Measurements from ENCODE around the gene PCGF1. TPM values are rescaled to one million over a fixed set of nuclear protein-coding genes. Genes with fewer than 3 reads are reported as not detected.

The PCGF1 gene
- total and polyA plus RNA-seq, 2 of the 13 experiments (the other 11 are each of a cell fraction or from before 2014, with no cell fraction given) = 20.4 to 22.6 TPM

GRCh38 chr2:74529357-74530238 lies 22.1 kb upstream of the PCGF1 start, which contains the start of the genes AUP1 and HTRA2 (continued):
- TF ChIP-seq MZF1 (CRISPR knock-in tag; IDR thresholded peaks at IDR 0.05; ENCODE audit: borderline replicate concordance) (no peak), HNF4G (IDR thresholded peaks at IDR 0.05; ENCODE audit: borderline replicate concordance, low read depth, low read length) (no peak; the same call in 1 of the 2 replicates), HNF4G (CRISPR knock-in tag; IDR thresholded peaks at IDR 0.05; ENCODE audit: borderline replicate concordance, low read depth) (no peak), GATAD2A (CRISPR knock-in tag; IDR thresholded peaks at IDR 0.05) (peak; percentile 62), IRF9 (CRISPR knock-in tag; IDR thresholded peaks at IDR 0.05; ENCODE audit: borderline replicate concordance) (peak; percentile 70; the same call in 1 of the 2 replicates), ZZZ3 (CRISPR knock-in tag; IDR thresholded peaks at IDR 0.05; ENCODE audit: borderline replicate concordance) (no peak; the same call in 1 of the 2 replicates), MAF1 (CRISPR knock-in tag; IDR thresholded peaks at IDR 0.05; ENCODE audit: borderline replicate concordance) (peak; percentile 51), HCFC1 (IDR thresholded peaks at IDR 0.05; ENCODE audit: low read depth, low read length) (peak; percentile 96), POLR2A (IDR thresholded peaks at IDR 0.05; ENCODE audit: insufficient read depth in 1 of 2, low read depth in 2 of 2, low read length in 2 of 2) (peak; percentile 82 to 89), NFYB (CRISPR knock-in tag; IDR thresholded peaks at IDR 0.05) (peak; percentile 64), FOXP4 (CRISPR knock-in tag; IDR thresholded peaks at IDR 0.05) (peak; percentile 67; the same call in 1 of the 2 replicates), ZNF264 (CRISPR knock-in tag; IDR thresholded peaks at IDR 0.05) (peak; percentile 84), ZNF317 (CRISPR knock-in tag; IDR thresholded peaks at IDR 0.05) (peak; percentile 95), ZBTB3 (CRISPR knock-in tag; IDR thresholded peaks at IDR 0.05; ENCODE audit: borderline replicate concordance, low read depth) (peak; percentile 81; the same call in 1 of the 2 replicates), BRF2 (CRISPR knock-in tag; IDR thresholded peaks at IDR 0.05) (peak; percentile 21; the same call in 1 of the 2 replicates), ZNF614 (CRISPR knock-in tag; IDR thresholded peaks at IDR 0.05; ENCODE audit: borderline replicate concordance) (no peak), POGZ (CRISPR knock-in tag; IDR thresholded peaks at IDR 0.05) (peak; percentile 92), ZFYVE20 (CRISPR knock-in tag; IDR thresholded peaks at IDR 0.05; ENCODE audit: borderline replicate concordance, low read depth) (no peak), RNF219 (CRISPR knock-in tag; IDR thresholded peaks at IDR 0.05) (no peak), CHCHD3 (CRISPR knock-in tag; IDR thresholded peaks at IDR 0.05) (no peak)
